Stimulated activated CD8-positive, alpha-beta memory T cell treated with anti-CD3 and anti-CD28 coated beads, Interleukin-12 subunit alpha, Interleukin-12 subunit beta, amount 100 ng/mL, for 24 hours (primary cell): ENCODE measurements around the gene PRDM8.

Experiments
- DNase-seq: peaks from one replicate; pipeline ENCODE4 v3.0.0-alpha.2; 2020; ENCODE audit errors: extremely low read depth

PRDM8 gene

GRCh38 chr4:80201252-80202151 is 4.2 kb downstream of the PRDM8 start:
- DNase-seq = peak; percentile 20

- DNase-seq = peak; percentile 39
Observed at GRCh38 chr4:80202190-80202711, 4.9 kb downstream of the PRDM8 start.

GRCh38 chr4:80202741-80203553 is 5.6 kb downstream of the PRDM8 start:
- no peak for DNase-seq

GRCh38 chr4:80204433-80205011 is 7.2 kb downstream of the PRDM8 start:
- DNase-seq = no peak

GRCh38 chr4:80206111-80206510 is 8.8 kb downstream of the PRDM8 start:
- DNase-seq = no peak

- DNase-seq = no peak
Observed at GRCh38 chr4:80206521-80207171, 9.3 kb downstream of the PRDM8 start.

- no peak for DNase-seq
Observed at GRCh38 chr4:80207172-80207583, 9.9 kb downstream of the PRDM8 start.

- no peak for DNase-seq
Observed at GRCh38 chr4:80207664-80208063, 10.4 kb downstream of the PRDM8 start.

- DNase-seq = no peak
Observed at GRCh38 chr4:80208610-80209339, 11.5 kb downstream of the PRDM8 start.

- no peak for DNase-seq
Observed at GRCh38 chr4:80209340-80209701, 12.0 kb downstream of the PRDM8 start.

- no peak for DNase-seq
Observed at GRCh38 chr4:80210549-80210948, 13.2 kb downstream of the PRDM8 start.

- DNase-seq = no peak
Observed at GRCh38 chr4:80213117-80213815, 16.0 kb downstream of the PRDM8 start.

GRCh38 chr4:80215449-80216052 is 18.2 kb downstream of the PRDM8 start:
- DNase-seq = no peak

GRCh38 chr4:80216100-80216761 is 18.9 kb downstream of the PRDM8 start:
- DNase-seq = no peak

GRCh38 chr4:80219301-80220025 is 22.2 kb downstream of the PRDM8 start:
- no peak for DNase-seq

GRCh38 chr4:80220711-80221110 is 23.4 kb downstream of the PRDM8 start:
- DNase-seq = no peak

GRCh38 chr4:80221161-80221560 is 23.9 kb downstream of the PRDM8 start:
- DNase-seq = no peak

- DNase-seq = no peak
Observed at GRCh38 chr4:80225595-80225994, 28.3 kb downstream of the PRDM8 start.

- no peak for DNase-seq
Observed at GRCh38 chr4:80226094-80226493, 28.8 kb downstream of the PRDM8 start.
